ENCODE data around the gene ANKS3.

- TF ChIP-seq CTCF (conservative IDR thresholded peaks at IDR 0.05 in 1 of 2, IDR thresholded peaks at IDR 0.05 in 1 of 2; ENCODE audit: extremely low read depth in 1 of 2, insufficient read depth in 1 of 2, low read depth in 1 of 2, low read length in 2 of 2) (no peak), EZH2 (IDR thresholded peaks at IDR 0.05; ENCODE audit: borderline replicate concordance, low read length) (no peak)
Observed at GRCh38 chr16:4706871-4707270, 27.2 kb downstream of the ANKS3 start.

Measured in mammary epithelial cell (primary cell).